Brain microvascular endothelial cell (primary cell): ENCODE data around the gene CDH13.

Experiments used
- DNase-seq: peaks from one replicate; pipeline ENCODE4 v3.0.0-alpha.2; 2020
- H3K27ac ChIP-seq: fragments of 250-450 bp; sonication (Bioruptor Pico); 2 replicates; pipeline ENCODE4 v1.5.1; 2020; ENCODE audit warnings: mild to moderate bottlenecking, moderate library complexity
- H3K27me3 ChIP-seq: fragments of 250-450 bp; sonication (Bioruptor Pico); replicated peaks from 2 replicates; pipeline ENCODE4 v1.5.1; 2020; ENCODE audit warnings: mild to moderate bottlenecking
- H3K36me3 ChIP-seq: fragments of 250-450 bp; sonication (Bioruptor Pico); replicated peaks from 2 replicates; pipeline ENCODE4 v1.5.1; 2020; ENCODE audit warnings: mild to moderate bottlenecking
- H3K4me3 ChIP-seq: 2 replicates; pipeline ENCODE4 v1.5.1; 2011; ENCODE audit warnings: low read depth, mild to moderate bottlenecking, control low read depth, low read length, moderate library complexity
- in situ Hi-C: cut with HindIII; loops from 2 replicates; pipeline ENCODE4 v1.10.0; 2017; ENCODE audit warnings: low sequenced_read_pairs, low pct_ligation_motif_present
- TF ChIP-seq, protein P1 (sequence below): IDR thresholded peaks from 2 replicates; pipeline ENCODE4 v1.5.1; 2011; ENCODE audit warnings: low read depth, mild to moderate bottlenecking, moderate library complexity, low read length, control low read depth, inconsistent platforms; ENCODE audit errors: missing control alignments

The CDH13 gene

DNA sequence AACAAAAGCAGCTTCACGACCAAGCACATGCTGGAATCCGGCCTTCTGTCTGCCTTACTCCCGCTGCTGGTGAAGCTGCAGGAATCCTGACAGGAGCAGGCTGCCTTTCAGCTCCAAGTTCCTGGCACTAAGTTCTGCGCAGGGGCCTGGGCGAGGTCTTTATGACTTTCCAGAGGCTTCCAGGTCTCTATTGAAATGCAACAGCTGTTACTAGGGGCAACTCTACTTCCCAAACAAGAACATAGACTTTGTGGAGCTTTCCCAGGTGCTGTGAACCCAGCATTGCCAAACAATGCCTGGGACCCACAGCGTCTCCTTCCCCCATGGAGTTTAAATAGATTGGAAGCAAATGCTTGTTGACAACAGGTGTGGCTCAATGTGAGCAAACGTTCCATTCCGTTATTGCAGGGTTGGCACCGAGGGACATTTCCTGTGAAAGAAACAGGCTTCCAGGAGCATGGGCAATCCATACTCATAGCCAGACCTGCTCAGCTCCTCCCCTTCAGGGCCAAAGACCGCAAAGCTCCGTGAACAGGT lies 156.0 kb downstream of the CDH13 start:
- no peaks in the 10 kb centered on the region for H3K27me3 ChIP-seq
- no peak overlapping the region for H3K27ac ChIP-seq
- TF ChIP-seq, protein P1, sequence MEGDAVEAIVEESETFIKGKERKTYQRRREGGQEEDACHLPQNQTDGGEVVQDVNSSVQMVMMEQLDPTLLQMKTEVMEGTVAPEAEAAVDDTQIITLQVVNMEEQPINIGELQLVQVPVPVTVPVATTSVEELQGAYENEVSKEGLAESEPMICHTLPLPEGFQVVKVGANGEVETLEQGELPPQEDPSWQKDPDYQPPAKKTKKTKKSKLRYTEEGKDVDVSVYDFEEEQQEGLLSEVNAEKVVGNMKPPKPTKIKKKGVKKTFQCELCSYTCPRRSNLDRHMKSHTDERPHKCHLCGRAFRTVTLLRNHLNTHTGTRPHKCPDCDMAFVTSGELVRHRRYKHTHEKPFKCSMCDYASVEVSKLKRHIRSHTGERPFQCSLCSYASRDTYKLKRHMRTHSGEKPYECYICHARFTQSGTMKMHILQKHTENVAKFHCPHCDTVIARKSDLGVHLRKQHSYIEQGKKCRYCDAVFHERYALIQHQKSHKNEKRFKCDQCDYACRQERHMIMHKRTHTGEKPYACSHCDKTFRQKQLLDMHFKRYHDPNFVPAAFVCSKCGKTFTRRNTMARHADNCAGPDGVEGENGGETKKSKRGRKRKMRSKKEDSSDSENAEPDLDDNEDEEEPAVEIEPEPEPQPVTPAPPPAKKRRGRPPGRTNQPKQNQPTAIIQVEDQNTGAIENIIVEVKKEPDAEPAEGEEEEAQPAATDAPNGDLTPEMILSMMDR, result no peak
- DNase-seq, result no peak
- H3K4me3 ChIP-seq, result no peak overlapping the region
- peaks cover under 1% of the 10 kb centered on the region for H3K36me3 ChIP-seq
- in situ Hi-C loops, result no loop called here

DNA sequence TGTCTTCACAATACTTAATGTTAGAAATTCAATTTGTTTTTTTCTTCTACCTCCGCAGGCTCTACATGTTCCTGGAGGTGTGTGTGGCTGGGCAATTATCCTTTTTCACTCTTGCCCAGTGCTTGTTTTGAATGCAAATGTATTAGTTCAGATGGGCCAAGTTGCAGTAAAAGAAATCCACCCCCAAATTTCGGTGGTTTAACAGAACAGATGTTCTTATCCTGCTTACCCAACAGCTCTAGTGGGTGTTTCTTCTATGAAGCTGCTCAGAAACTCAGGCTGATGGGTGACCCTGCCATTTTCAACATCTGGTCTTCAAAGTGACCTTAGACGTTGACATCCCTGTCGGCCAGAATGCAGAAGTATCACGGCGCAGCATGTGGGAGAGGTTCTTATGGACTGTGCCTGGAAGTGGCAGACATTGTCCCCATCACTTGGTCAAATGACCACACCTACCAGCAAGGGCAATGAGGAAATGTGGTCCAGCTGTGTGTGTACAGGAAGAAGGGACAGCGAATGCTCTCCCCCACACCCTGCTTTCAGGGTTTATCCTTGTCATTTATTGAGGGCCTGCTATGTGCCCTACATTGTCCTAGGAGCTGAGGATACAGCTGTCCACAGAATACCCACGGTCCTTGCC lies 157.3 kb downstream of the CDH13 start:
- no peak overlapping the region for H3K4me3 ChIP-seq
- no peak overlapping the region for H3K27ac ChIP-seq
- TF ChIP-seq, protein P1, result no peak
- in situ Hi-C loops, result no loop called here
- no peaks in the 10 kb centered on the region for H3K27me3 ChIP-seq
- DNase-seq, result no peak
- H3K36me3 ChIP-seq, result peaks cover 4% of the 10 kb centered on the region

DNA sequence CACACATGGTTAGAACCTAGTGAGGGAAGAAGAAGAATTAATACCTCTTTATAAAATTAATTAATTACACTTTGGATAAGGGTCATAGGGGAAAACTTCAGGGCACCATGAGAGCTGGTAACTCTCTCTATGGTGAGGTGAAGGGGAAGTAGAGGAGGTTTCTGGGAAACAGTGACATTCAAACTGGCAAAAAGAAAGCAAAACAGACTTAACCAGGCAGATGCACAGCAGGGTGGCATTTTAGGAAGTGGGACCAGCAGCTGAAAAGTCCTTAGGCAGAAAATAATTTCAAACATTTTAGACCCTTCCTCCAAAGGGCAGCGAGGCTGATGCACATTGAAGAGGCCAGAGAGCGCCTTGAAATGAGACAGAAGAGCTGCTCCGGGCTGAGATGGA lies 157.8 kb downstream of the CDH13 start:
- DNase-seq, result no peak
- Histone ChIP-seq H3K27ac (no peak overlapping the region), H3K36me3 (peaks cover 4% of the 10 kb centered on the region), H3K27me3 (no peaks in the 10 kb centered on the region), H3K4me3 (no peak overlapping the region)
- TF ChIP-seq, protein P1, result no peak
- in situ Hi-C loops, result no loop called here

DNA sequence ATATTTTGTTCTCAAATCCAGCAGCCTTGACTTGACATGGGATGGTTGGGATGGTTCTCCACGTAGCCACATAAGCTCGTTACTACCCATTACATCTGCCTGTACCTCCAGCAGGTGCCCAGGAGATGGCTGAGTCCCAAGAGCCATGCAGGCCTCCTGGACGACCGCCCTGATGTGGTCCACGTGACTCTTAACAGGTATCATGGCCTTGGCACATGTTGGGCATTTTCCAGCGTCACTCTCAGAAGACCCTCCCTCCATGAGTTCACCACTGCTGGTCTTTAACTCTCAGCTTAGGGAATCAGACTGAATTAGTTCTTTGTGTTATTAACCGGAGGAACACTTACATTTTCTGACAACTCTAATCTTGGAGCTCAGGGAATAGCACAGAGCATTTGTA lies 161.5 kb downstream of the CDH13 start:
- Histone ChIP-seq H3K36me3 (peaks cover 4% of the 10 kb centered on the region), H3K4me3 (no peak overlapping the region), H3K27ac (no peak overlapping the region), H3K27me3 (no peaks in the 10 kb centered on the region)
- DNase-seq, result no peak
- in situ Hi-C loops, result no loop called here
- TF ChIP-seq, protein P1, result no peak

DNA sequence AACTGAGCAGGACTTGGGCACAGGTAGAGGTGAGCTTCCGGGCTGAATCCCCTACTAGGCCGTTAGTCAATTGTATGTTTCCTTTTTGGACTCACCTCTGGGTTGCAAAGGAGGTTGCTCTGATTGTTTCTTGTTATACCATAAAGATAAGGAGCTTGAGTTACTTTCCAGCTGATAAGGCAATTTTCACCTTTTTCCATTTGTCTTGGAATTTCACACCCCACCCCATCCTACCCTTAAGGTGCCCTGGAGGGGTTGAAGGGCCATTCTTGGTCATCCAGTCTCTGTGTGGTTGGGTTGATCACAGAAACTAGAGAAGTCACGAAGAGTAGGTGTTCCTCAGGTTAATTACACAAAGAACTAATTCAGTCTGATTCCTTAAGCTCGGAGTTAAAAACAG lies 162.2 kb downstream of the CDH13 start:
- in situ Hi-C loops, result no loop called here
- Histone ChIP-seq H3K27ac (no peak overlapping the region), H3K4me3 (no peak overlapping the region), H3K36me3 (peaks cover 4% of the 10 kb centered on the region), H3K27me3 (no peaks in the 10 kb centered on the region)
- DNase-seq, result no peak
- TF ChIP-seq, protein P1, result no peak

DNA sequence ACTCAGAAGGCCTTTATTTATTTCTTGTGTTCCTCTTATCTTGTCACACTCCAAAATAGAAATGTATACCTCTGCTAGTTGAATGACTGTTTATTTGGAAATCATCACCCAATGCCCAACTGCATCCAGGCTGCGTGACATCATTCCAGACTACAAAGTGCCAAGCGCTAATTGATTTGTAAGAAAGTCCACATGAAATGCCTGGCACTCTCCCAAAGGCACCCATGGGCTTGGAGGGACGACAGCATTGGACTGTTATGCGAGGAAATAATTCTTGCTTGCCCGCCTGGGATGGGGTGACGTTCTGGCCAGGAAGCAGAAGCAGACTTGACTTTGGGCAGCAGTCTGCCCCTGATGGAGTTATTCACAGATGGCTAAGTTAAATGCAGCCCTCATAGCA lies 165.9 kb downstream of the CDH13 start:
- H3K27me3 ChIP-seq, result no peaks in the 10 kb centered on the region
- H3K27ac ChIP-seq, result no peak overlapping the region
- TF ChIP-seq, protein P1, result no peak
- peaks cover 5% of the 10 kb centered on the region for H3K36me3 ChIP-seq
- no peak for DNase-seq
- in situ Hi-C loops, result no loop called here
- H3K4me3 ChIP-seq, result no peak overlapping the region
